Measurements from ENCODE around the gene TEX52.

GRCh38 chr12:2854669-2855453 is 2.0 kb downstream of the TEX52 start:
- TF ChIP-seq CTCF (conservative IDR thresholded peaks at IDR 0.05 in 1 of 2, IDR thresholded peaks at IDR 0.05 in 1 of 2; ENCODE audit: extremely low read depth in 1 of 2, insufficient read depth in 1 of 2, low read depth in 1 of 2, low read length in 2 of 2) (no peak), EZH2 (IDR thresholded peaks at IDR 0.05; ENCODE audit: borderline replicate concordance, low read length) (no peak)
